DMS153 treated with DMSO at 0.1 percent for 48 hours (cell line): ENCODE measurements around the gene PHACTR2.
"Not testable (repeated sequence)": the region's sequence is repeated elsewhere in the genome, so short reads cannot be mapped to it uniquely, and the experiment has no call there.

Experiments
- DNase-seq: peaks from one replicate; lab custom pipeline; 2025; ENCODE audit not compliant: unreplicated experiment; lab: John Stamatoyannopoulos, UW

PHACTR2 gene

DNA sequence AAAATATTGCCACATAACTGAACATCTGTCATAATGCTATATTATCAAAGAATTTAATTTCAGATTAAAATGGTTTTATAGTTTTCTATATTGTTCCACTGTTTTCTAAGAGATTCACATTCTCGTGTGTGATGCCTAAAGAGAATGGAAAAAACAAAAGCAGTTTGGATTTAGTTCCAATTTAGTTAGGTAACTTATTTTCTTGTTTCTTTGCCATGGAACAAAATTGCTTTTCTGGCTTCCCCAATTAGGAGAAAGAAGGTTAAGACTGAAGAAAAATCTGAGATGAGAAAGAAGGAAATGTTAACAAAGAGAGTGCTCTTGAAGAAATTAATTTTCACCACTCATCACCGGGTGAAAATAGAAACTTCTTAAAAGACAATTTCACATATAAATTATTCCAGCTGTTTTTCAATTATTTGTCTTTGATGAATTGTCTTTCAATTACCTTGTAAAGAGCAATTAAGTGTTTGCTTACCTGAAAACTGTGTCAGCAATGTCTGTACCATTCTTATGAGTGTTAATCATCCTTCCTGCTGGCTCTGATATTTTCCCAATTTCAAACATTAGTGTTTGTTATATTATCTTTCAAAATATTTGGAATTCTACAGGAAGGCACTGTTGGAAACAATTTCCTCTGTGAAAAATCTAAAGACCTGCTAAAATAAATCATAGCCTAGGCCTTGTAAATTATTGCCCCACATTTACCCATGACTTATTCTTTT, 19.5 kb downstream of the PHACTR2 start:
- no peak for DNase-seq

DNA sequence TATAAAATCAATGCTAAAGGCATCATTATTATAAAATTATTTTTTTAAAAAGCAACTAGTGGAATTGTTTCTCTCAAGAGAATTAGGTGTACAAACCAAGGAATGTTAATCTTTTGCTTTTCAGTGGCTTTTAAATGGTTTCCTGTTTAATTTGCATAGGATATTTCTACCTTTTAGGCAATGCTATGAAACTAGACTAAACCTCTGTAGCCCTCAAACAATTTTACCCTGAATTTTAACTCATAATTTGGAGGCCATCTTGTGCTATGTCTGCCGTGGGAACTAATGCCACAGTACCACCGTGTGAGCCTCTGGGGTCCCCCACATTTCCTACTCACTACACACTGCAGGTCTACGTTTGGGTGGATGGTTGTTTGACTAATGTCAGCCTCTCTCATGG, 20.6 kb downstream of the PHACTR2 start:
- no peak for DNase-seq

DNA sequence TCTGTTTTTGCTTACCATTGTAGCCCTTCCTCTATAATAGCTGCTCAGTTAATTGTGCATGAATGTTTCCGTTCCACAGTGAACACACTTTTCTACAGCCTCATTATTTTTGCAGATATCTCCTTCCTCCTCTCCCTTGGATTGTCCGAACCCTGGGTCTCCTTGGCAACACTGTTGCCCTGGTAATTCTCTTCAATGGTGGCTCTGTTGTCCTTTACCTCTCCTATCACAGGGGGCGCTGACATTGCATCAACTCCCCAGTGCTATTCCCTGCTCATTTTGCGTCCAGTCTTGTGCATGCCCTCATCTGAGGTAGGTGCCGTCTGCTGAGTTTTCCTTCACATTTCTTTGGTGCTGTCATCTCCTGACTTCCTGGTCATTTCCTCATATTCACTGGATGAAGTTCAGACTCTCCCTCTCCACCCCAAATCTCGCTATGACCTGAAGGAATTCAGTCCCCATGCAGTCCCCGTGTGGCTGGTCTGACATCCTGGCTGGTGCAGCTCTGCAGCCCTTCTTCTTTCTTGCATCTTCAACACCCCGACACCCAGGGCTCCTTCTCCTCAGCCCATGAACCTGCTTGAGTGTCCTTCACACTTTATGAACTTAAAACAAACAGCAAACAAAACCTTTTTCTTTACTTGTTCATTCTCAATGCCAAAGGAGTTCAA, 21.1 kb downstream of the PHACTR2 start:
- no peak for DNase-seq

DNA sequence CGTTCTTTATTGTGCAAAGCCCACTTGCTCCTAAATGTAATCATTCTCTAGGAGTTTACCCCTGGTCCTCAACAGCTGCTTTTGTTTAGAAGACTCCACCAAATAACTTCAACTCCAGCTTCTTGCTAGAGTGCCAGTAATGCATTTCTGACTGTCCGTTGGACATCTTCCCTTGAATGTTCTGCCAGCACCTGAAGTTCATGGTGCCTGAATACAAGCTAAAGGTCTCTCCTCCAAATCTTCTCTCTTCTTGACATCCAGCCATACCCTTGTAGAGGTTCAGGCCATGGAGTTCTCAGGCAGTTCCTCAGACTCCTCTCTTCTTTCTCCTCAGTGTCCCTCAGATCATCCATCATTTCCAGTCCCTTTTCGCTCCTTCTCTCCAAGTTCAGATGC, 21.7 kb downstream of the PHACTR2 start:
- no peak for DNase-seq

DNA sequence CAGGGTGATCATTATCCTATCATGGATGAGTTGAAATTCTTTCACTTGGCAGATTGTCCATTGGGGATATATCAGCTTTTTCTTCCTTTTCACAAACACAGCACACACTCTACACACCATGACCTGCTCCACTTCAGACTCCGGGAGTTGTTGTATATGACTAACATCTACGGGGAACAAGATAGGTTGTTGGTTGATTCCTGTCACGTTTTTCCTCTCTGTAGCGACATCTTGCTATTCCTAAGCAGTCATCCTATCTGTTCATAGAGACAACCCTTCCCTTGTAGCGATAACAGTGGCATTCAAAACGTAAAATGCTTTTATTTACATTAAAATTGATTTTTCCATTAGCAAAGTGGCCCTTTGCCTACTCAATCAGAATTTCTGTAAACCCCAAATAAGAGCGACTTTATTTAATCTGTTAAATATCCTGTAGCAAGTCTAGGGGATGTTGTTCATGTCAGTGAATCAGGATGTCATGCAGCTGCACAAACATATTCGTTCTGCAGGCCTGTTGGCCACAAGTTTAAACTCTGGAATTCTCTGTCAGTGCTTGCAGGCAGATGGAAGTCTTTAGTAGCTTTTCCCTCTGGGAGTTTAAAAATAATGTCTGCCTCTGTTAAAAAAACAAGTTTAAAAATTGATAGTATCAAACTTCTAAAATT, 23.1 kb downstream of the PHACTR2 start:
- no peak for DNase-seq

DNA sequence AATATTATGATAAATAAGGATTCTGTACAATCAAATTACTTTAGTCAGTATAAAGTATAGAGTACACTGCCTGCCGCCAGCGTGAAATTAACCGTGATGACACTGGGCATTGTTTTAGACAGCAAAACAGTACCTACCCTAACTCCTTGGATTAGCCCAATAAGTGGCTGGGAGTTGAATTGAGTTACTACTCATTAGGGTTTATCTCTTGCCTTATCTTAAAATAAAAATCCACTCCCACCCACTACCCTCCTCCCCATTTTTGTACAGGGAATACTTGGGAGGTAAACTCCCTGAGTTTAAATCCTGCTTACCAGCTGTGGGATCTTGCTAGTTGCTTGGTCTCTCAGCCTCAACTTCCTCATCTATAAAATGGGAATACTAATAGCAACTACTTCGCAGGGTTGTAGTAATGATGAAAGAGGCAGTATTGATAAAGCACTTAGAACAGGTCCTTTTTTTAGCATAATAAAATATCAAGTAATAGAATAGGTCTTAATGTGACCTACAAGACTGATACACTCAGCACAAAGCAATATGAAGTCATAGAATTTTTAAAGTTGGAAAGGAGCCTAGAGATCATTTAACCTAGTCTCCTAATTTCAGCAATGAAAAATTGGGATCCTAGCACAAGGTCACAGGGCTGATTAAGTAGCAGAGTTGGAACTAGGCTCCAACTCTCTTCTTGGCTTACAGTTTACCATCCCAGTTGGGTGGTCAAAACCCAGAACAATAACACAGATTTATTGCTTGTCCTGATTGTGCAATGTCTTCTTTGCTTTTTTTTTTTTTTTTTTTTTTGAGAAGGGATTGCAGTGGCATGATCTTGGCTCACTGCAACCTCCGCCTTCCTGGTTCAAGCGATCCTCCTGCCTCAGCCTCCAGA, 23.8 kb downstream of the PHACTR2 start:
- no peak for DNase-seq

DNA sequence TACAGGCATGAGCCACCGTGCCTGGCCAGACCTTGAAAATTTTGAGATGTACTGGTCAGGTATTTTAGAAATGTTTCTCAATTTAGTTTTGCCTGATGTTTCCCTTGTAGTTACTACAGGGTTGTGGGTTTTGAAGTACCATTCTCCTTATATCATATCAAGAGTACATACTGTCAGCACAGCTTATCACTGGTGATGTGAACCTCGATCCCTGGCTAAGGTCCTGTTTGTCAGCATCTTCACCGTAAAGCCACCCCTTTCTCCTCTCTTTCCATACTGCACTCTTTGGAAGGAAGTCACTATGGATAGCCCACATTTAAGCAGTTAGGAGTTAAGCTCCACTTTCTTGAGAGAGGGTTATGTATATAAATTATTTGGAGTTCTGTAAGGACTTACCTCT, 27.8 kb downstream of the PHACTR2 start:
- DNase-seq: no peak

DNA sequence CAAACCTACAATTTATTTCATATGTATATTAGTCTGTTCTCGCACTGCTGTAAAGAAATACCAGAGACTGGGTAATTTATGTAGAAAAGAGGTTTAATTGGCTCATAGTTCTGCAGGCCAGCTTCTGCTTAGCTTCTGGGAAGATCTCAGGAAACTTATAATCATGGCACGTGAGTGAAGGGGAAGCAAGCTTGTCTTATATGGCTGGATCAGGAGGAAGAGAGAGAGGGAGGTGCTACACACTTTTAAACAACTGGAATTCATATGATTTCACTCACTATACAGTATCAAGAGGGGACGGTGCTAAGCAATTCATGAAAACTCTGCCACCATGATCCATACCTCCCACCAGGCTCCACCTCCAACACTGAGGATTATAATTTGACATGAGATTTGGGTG, 29.9 kb downstream of the PHACTR2 start:
- DNase-seq: no peak

DNA sequence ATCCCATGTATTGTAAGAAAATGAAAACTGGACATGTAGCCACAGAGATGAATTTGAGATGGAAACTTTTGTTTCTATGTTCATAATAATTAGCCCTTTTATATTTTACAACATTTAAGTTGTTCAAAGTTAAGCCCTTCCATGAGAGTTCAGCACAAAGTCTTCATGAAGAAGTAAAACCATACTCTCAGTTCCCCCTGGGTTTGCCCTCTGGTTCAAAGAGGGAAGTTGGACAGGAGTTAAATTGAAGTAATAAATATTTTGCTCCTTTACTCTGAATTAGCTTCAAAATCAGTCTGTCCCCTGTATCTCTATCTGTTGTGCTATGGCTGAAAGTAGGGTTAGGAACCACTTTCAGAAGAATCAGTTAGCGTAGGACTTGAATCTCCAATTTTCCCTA, 31.1 kb downstream of the PHACTR2 start:
- DNase-seq: no peak

DNA sequence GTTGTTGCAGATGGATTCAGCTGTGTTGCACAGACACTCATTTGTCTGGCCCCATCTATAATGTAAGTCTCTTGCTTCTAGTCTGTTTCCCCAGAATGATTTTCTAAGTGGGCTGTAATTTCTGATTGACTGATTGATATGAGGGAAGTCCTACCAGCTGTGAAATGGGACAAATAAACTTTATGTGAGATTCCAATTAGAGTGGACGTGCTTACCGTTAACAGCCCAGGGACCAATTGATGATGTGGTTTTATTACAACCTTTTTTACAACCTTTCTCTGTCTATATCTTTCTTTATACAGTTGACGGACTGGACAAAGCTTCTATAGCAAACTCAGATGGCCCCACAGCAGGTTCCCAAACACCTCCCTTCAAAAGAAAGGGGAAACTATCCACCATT, 33.9 kb downstream of the PHACTR2 start:
- no peak for DNase-seq

DNA sequence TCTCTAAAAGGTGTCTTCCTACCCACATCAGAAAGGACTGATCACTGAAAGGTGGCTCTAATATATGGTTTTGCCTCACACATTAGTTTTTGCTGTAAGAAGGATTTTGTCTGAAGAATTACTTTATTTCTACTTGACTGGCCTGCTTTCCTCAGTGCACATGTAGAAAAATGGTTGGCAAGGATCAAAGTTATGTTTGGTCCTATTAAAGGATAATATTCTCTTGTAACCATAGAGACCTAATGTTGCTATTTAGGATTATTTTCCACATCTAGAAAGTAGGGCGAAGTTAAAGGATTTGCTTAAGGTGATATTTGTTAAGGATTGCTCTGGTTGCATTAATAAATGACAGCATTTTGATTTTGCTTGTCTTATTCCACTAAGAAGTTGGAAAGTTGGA, 40.7 kb downstream of the PHACTR2 start:
- no peak for DNase-seq

DNA sequence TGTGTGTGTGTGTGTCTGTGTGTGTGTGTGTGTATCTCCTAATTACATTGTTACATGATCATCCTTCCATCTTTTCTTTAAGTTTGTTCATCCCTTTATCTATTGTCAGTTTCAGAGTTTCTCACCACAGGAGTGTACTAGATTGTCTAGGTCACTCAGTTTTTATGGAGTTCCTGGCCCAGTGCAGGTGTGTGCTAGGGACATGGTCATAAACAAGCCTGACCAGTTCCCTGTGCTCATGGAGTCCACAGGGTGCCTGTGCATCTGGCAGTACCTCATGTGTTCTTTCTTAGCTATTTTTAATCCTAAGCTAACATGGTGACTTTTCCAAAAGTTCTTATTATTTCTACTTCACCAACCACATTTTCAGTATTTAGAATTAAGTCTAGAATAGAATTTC, 43.9 kb downstream of the PHACTR2 start:
- DNase-seq: no peak

DNA sequence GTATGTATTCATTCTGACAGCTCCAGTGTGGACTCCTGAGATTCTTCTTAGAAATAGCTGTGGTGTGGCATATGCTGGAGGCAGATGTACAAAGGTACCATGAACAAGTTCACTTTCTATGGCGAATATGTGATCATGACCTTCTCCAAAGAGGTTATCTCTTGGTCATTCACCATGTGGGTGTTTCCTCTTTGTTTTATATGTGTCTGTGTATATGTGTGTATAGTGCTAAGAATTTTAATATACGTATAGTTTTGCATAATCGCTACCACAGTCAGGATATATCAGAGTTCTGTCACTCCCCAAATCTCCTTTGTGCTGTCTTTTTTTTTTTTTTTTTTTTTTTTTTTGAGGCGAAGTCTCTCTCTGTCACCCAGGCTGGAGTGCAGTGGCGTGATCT, 47.1 kb downstream of the PHACTR2 start:
- no peak for DNase-seq

DNA sequence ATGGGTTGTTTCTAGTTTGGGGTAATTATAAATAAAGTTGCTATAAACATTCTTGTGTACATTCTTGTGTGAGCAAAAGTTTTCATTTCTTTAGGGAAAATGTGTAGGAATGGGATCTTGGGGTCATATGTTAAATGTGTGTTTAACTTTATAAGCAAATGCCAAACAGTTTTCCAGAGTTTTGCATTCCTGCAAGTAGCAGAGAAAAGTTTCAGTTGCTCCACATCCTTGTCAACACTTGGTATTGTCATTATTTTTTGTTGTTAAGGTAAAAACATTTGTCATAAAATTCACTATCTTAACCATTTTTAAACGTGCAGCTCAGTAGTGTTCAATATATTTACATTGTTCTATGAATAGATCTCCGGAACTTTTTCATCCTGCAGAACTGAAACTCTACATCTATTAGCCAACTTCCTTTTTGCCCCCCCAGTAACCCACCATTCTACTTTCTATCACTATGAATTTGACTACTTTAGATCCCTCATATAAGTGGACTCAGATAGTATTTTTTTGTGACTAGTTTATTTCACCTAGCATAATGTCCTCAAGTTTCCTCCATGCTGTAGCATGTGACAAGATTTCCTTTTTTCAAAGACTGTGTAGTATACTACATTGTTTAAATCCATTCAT, 48.4 kb downstream of the PHACTR2 start:
- DNase-seq: no peak

DNA sequence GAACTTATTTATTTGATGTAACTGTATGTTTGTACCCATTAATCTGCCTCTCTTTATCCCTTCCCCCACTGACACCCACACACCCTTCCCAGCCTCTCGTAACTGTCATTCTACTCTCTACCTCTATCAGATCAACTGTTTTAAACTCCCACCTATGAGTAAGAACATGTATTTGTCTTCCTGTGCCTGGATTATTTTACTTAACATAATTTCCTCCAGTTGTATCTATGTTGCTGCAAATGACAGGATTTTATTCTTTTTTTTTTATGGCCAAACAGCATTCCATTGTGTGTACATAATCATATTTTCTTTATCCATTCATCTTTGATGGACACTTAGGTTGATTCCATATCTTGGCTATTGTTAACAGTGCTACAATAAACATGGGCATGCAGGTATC, 49.3 kb downstream of the PHACTR2 start:
- no peak for DNase-seq

DNA sequence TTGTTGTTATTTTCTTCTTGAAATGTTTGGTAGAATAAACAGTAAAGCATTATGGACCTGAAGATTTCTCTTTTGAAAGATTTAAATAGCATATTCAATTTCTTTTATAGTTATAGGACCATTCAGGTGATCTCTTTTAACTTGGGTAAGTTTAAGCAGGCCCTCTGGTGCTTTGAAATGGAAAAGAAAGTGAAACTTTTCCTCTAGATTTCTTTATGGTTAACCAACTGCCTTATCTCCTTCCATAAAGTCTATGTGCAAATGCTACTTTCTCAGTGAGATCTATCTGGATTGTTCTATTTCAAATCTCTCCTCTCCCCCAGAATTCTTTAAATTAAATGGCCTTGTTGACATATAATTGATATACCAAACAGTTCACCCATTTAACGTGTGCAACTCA, 54.0 kb downstream of the PHACTR2 start:
- DNase-seq: no peak

DNA sequence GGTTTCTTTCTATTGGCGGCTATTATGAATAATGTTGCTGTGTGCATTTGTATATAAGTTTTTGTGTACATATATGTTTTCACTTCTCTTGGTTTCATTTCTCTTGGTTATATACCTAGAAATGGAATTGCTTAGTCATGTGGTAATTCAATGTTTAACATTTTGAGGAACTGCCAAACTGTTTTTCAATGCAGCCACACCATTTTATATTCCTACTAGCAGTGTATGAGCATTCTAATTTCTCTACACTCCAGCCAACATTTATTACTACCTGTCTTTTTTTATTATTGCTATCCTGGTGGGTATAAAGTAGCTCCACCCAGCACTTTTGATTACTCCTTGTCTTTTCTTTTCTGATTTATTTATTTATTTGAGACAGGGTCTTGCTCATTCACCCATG, 54.8 kb downstream of the PHACTR2 start:
- DNase-seq: no peak

DNA sequence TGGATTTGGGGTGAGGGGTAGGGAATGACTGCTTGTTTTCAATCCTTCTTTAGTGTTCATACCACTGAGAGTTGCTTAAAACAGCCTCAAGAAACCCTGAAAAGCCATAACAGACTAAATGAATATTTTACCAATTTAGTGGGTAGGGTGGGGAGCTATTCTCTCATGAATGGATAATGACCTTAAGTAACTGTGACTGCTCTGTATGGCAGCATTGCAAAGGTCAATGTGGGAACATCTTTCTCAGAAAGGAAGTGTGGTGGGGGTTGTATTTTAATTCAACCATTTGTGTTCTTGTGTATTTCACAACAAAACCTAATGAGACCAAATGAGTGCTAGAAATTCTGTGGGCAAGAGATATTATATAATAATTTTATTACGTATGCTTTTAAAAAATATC, 55.7 kb downstream of the PHACTR2 start:
- DNase-seq: no peak

DNA sequence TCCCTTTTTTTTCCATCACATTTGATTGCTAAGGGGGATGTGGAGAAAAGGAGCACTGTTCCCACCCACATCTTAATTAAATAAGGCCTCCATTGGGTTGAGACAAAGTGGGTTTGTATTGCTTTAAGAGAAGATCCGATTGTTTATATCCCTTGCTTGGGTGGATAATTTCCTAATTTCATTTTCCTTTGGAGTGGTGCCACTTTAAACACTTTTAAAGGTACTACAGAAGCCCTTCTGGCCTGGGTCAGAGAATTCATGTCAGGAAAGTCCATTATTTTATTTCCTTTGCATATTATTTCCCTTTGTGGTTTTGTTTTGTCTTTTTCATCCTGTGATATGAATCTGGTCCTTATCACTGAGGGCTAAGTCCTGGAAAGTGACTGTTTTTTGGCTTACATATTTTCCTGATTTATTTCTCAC, 56.9 kb downstream of the PHACTR2 start:
- DNase-seq: no peak

DNA sequence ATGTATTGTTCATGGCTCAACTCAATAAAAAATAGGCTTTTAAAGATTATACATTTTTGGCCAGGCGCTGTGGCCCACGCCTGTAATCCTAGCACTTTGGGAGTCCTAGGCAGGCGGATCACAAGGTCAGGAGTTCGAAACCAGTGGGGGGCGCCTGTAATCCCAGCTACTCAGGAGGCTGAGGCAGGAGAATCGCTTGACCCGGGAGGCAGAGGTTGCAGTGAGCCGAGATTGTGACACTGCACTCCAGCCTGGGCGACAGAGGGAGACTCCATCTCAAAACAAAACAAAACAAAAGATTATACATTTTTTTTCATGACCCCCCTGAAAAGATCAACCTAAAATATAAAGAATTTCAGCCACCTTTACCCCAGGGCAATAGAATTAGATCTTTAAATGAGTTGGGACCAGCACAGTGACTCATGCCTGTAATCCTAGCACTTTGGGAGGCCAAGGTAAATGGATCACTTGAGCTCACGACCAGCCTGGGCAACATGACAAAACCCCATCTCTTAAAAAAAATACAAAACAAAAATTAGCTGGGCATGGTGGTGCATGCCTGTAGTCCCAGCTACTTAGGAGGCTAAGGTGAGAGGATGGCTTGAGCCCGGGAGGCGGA, 60.4 kb downstream of the PHACTR2 start:
- DNase-seq: not testable (repeated sequence)
